Measurements from ENCODE around the gene CACFD1. TPM values are rescaled to one million over a fixed set of nuclear protein-coding genes. Genes with fewer than 3 reads are reported as not detected.

The CACFD1 gene
- total and polyA plus RNA-seq, 9 of the 15 experiments (the other 6 are each of a cell fraction or from before 2014, with no cell fraction given) = 0.11 to 1.4 (median 1.1) TPM; not detected in 2

- TF ChIP-seq ETS1 (conservative IDR thresholded peaks at IDR 0.05; ENCODE audit: control insufficient read depth, low read depth, low read length) = no peak
- peak; percentile 13 for TF ChIP-seq SP2 (IDR thresholded peaks at IDR 0.05; ENCODE audit: extremely low read depth, low read depth, low read length, poor library complexity, severe bottlenecking)
- no peak for TF ChIP-seq ZNF507 (tag; conservative IDR thresholded peaks at IDR 0.05)
- TF ChIP-seq NRF1 (conservative IDR thresholded peaks at IDR 0.05 in 1 of 2, IDR thresholded peaks at IDR 0.05 in 1 of 2) = peak; percentile 19 to 42; a peak in 3 of 4 replicates
- TF ChIP-seq NFYB (IDR thresholded peaks at IDR 0.05; ENCODE audit: extremely low read depth, insufficient read length) = peak; percentile 94
- peak in 1 of 2 experiments; percentile 33; a peak in 1 of 4 replicates for TF ChIP-seq RCOR1 (IDR thresholded peaks at IDR 0.05; ENCODE audit: borderline replicate concordance in 1 of 2, low read depth in 2 of 2, low read length in 2 of 2)
- TF ChIP-seq TGIF2 (CRISPR knock-in tag; IDR thresholded peaks at IDR 0.05) = peak; percentile 47; the same call in 1 of the 2 replicates
- no peak for TF ChIP-seq POLR2AphosphoS5 (IDR thresholded peaks at IDR 0.05; ENCODE audit: control insufficient read depth, insufficient read depth, low read depth, low read length)
- TF ChIP-seq RBM25 (IDR thresholded peaks at IDR 0.05; ENCODE audit: low read depth, low read length, severe bottlenecking) = peak; percentile 99
- no peak for TF ChIP-seq ZBTB1 (CRISPR knock-in tag; IDR thresholded peaks at IDR 0.05; ENCODE audit: borderline replicate concordance, low read depth)
- TF ChIP-seq ZNF511 (CRISPR knock-in tag; IDR thresholded peaks at IDR 0.05) = 0 out of 2 replicates have a peak, but pooled peaks have one; percentile 26
- TF ChIP-seq ZNF277 (CRISPR knock-in tag; IDR thresholded peaks at IDR 0.05; ENCODE audit: borderline replicate concordance) = no peak
- 0 out of 2 replicates have a peak, but pooled peaks have one; percentile 42 for TF ChIP-seq RERE (CRISPR knock-in tag; IDR thresholded peaks at IDR 0.05; ENCODE audit: borderline replicate concordance)
- peak; percentile 53 for TF ChIP-seq FOS (IDR thresholded peaks at IDR 0.05; ENCODE audit: extremely low read depth, insufficient read length)
- TF ChIP-seq E2F5 (CRISPR knock-in tag; IDR thresholded peaks at IDR 0.05) = no peak
These were observed 19.3 kb downstream of the CACFD1 start, which contains the start of gene SLC2A6 (continued) for GRCh38 chr9:133478851-133479711.
